GM21447 (cell line): ENCODE results near the gene SMPD3.

ENCODE experiments used
- ATAC-seq: cut with Tn5 transposase; IDR thresholded peaks from one replicate; pipeline ENCODE4 v1.9.1; 2021; ENCODE audit not compliant: unreplicated experiment

SMPD3 gene

GRCh38 chr16:68444056-68444657, 4.2 kb downstream of the SMPD3 start:
- no peak for ATAC-seq

GRCh38 chr16:68436581-68436980, 11.7 kb downstream of the SMPD3 start:
- no peak for ATAC-seq

GRCh38 chr16:68434624-68435210, 13.6 kb downstream of the SMPD3 start:
- ATAC-seq = no peak

- no peak for ATAC-seq
These were observed 15.0 kb downstream of the SMPD3 start for GRCh38 chr16:68433316-68433715.

GRCh38 chr16:68432701-68433100, 15.6 kb downstream of the SMPD3 start:
- no peak for ATAC-seq

GRCh38 chr16:68429076-68429854, 19.0 kb downstream of the SMPD3 start:
- ATAC-seq = no peak

GRCh38 chr16:68427649-68428303, 20.5 kb downstream of the SMPD3 start:
- ATAC-seq = no peak

GRCh38 chr16:68426347-68426652, 22.0 kb downstream of the SMPD3 start:
- ATAC-seq = no peak

GRCh38 chr16:68425498-68426346, 22.6 kb downstream of the SMPD3 start:
- ATAC-seq = no peak

GRCh38 chr16:68423771-68424170, 24.5 kb downstream of the SMPD3 start:
- no peak for ATAC-seq

GRCh38 chr16:68422396-68422960, 25.8 kb downstream of the SMPD3 start:
- no peak for ATAC-seq

- ATAC-seq = no peak
These were observed 27.2 kb downstream of the SMPD3 start for GRCh38 chr16:68421076-68421475.

GRCh38 chr16:68420366-68420942, 27.9 kb downstream of the SMPD3 start:
- no peak for ATAC-seq

- ATAC-seq = peak; percentile 78
These were observed 30.5 kb downstream of the SMPD3 start for GRCh38 chr16:68417711-68418301.

- no peak for ATAC-seq
These were observed 32.0 kb downstream of the SMPD3 start for GRCh38 chr16:68416057-68417046.

- ATAC-seq = no peak
These were observed 33.7 kb downstream of the SMPD3 start for GRCh38 chr16:68414581-68414980.

- ATAC-seq = no peak
These were observed 36.2 kb downstream of the SMPD3 start for GRCh38 chr16:68412061-68412460.

- no peak for ATAC-seq
These were observed 37.2 kb downstream of the SMPD3 start for GRCh38 chr16:68411086-68411485.

GRCh38 chr16:68408967-68409366, 39.3 kb downstream of the SMPD3 start:
- no peak for ATAC-seq
